Kidney (tissue), 14 donors: ENCODE data around the gene CPEB4. TPM values are rescaled to one million over a fixed set of nuclear protein-coding genes. Genes with fewer than 3 reads are reported as not detected.
A peak's percentile ranks its signal among the peaks of the same experiment; 100 is the strongest.

ENCODE experiments used
- DNase-seq, 5 donors: peaks; one replicate each; pipeline ENCODE4 v3.0.0-alpha.2; 2013 to 2020
- FAIRE-seq: peaks from 2 replicates; lab custom pipeline; 2012; peaks lifted over from hg19 to GRCh38; lab: Jason Lieb, UNC
- H3K27ac ChIP-seq, 2 donors: one replicate each; pipeline ENCODE4 v1.7.0; 2013; ENCODE audit warnings: low read depth in 2 of 2, low read length in 2 of 2, inconsistent platforms in 1 of 2
- H3K27me3 ChIP-seq: one replicate; pipeline ENCODE4 v1.7.1; 2013; ENCODE audit warnings: low read length, inconsistent platforms; ENCODE audit not compliant: control insufficient read depth, insufficient read depth
- H3K36me3 ChIP-seq, 3 donors: one replicate each; pipeline versions ENCODE4 v1.7.0 to v1.7.1; 2013; ENCODE audit warnings: low read length in 3 of 3, control low read depth in 1 of 3, inconsistent platforms in 1 of 3; ENCODE audit not compliant: insufficient read depth in 3 of 3, control insufficient read depth in 2 of 3
- H3K4me1 ChIP-seq, 3 donors: one replicate each; pipeline versions ENCODE4 v1.7.0 to v1.7.1; 2013; ENCODE audit warnings: low read length in 3 of 3, inconsistent platforms in 1 of 3, low read depth in 1 of 3; ENCODE audit not compliant: control insufficient read depth in 2 of 3, insufficient read depth in 2 of 3
- H3K4me3 ChIP-seq, 3 donors: one replicate each; pipeline versions ENCODE4 v1.7.0 to v1.8.1; 2013; ENCODE audit warnings: low read length in 3 of 3, control low read depth in 1 of 3, inconsistent platforms in 1 of 3
- H3K9ac ChIP-seq, 3 donors: one replicate each; pipeline versions ENCODE4 v1.7.0 to v1.7.1; 2013; ENCODE audit warnings: low read length in 3 of 3, control low read depth in 1 of 3, inconsistent platforms in 1 of 3
- H3K9me3 ChIP-seq, 3 donors: one replicate each; pipeline versions ENCODE4 v1.7.0 to v1.7.1; 2013; ENCODE audit warnings: low read length in 3 of 3, control low read depth in 1 of 3, inconsistent platforms in 1 of 3; ENCODE audit not compliant: control insufficient read depth in 2 of 3, insufficient read depth in 1 of 3
- CTCF ChIP-seq: IDR thresholded peaks from 3 replicates; pipeline ENCODE4 v1.5.1; 2012; ENCODE audit warnings: mild to moderate bottlenecking, moderate library complexity, borderline replicate concordance; ENCODE audit not compliant: insufficient read depth; ENCODE audit errors: extremely low read depth
- intact Hi-C: fragments of 100-400 bp; cut with DNase I; formaldehyde crosslinking; loops from one replicate; pipeline ENCODE4 v1.11.1; 2022
- polyA plus RNA-seq: library from polyadenylated mRNA; stranded (reverse); fragments of 350-450 nt; fragmentation: Illumina TruSeq; extraction: RNeasy Lipid Tissue Mini Kit (QIAGEN cat#74804); gene quantifications from one replicate; pipeline ENCODE4 v1.2.3, GENCODE V29; 2014; ENCODE audit warnings: low read depth, low replicate concordance; ENCODE audit not compliant: insufficient read depth
- total RNA-seq: library from RNA; stranded (reverse); fragmentation: NEBNext Ultra II Directional; extraction: Animal tissue kit (Norgen Biotek cat#: 25700); gene quantifications from one replicate; pipeline ENCODE4 v1.2.1, GENCODE V29; 2021
- donor health status: control.
- donor health status: control.
- donor health status: control.
- donor health status: control.
- donor health status: control.
- donor health status: DM: yes; HTN: yes; CAD: no.
- donor health status: Normal renal cell carcinoma (clear cell type).

CPEB4 gene
- total and polyA plus RNA-seq, 2 donors from 2014 or later, result 9.5 to 73.0 TPM

- DNase-seq (peak in 1 of 5 donors; percentile 28), FAIRE-seq (peak; percentile 90)
- Histone ChIP-seq H3K27ac (peak overlapping the region; percentile 66 to 89), H3K27me3 (no peaks in the 10 kb centered on the region), H3K9ac (peak overlapping the region in 1 of 3 donors; percentile 17), H3K9me3 (no peaks in the 10 kb centered on the region), H3K4me3 (no peak overlapping the region), H3K36me3 (peaks cover 0 to 17% (median 4%) of the 10 kb centered on the region in 3 donors), H3K4me1 (peaks cover 3 to 50% (median 16%) of the 10 kb centered on the region in 3 donors)
- TF ChIP-seq CTCF, result no peak
- intact Hi-C loops, result no loop called here
Observed at GRCh38 chr5:173941758-173942401, 53.7 kb downstream of the CPEB4 start.

GRCh38 chr5:173944511-173944910 lies 56.4 kb downstream of the CPEB4 start:
- no peak overlapping the region for H3K9ac ChIP-seq
- no peaks in the 10 kb centered on the region for H3K27me3 ChIP-seq
- peak in 1 of 5 donors; percentile 19 for DNase-seq
- intact Hi-C loops, result no loop called here
- H3K36me3 ChIP-seq, result peaks cover 0 to 35% (median 14%) of the 10 kb centered on the region in 3 donors
- FAIRE-seq, result no peak
- peak overlapping the region; percentile 29 to 68 for H3K27ac ChIP-seq
- peaks cover 3 to 51% (median 14%) of the 10 kb centered on the region in 3 donors for H3K4me1 ChIP-seq
- H3K4me3 ChIP-seq, result peak overlapping the region in 1 of 3 donors; percentile 0
- no peak for TF ChIP-seq CTCF
- H3K9me3 ChIP-seq, result no peaks in the 10 kb centered on the region

- Histone ChIP-seq H3K9me3 (no peaks in the 10 kb centered on the region), H3K36me3 (peaks cover 0 to 41% (median 18%) of the 10 kb centered on the region in 3 donors)
- no peak for FAIRE-seq
Observed at GRCh38 chr5:173945160-173945559, 57.0 kb downstream of the CPEB4 start.

More at GRCh38 chr5:173945160-173945559, 57.0 kb downstream of the CPEB4 start:
- Histone ChIP-seq H3K4me3 (peak overlapping the region in 1 of 3 donors; percentile 0), H3K4me1 (peaks cover 3 to 51% (median 14%) of the 10 kb centered on the region in 3 donors), H3K9ac (no peak overlapping the region), H3K27ac (peak overlapping the region; percentile 29 to 68), H3K27me3 (no peaks in the 10 kb centered on the region)
- DNase-seq, result no peak
- intact Hi-C loops, result no loop called here
- no peak for TF ChIP-seq CTCF
